Adrenal gland (tissue), 5 donors: Measurements from ENCODE around the gene ENPP6.

Experiments
- POLR2A ChIP-seq, 2 donors: fragments of 450-650 bp; IDR thresholded peaks; one replicate each; pipeline ENCODE4 v1.6.1; 2017; ENCODE audit warnings: antibody characterized with exemption in 2 of 2, mild to moderate bottlenecking in 2 of 2, moderate library complexity in 1 of 2
- TF ChIP-seq, protein P1 (sequence below), 6 experiments: fragments of 450-650 bp in 4 of 6; fragments of 200-600 bp in 2 of 6; sonication (generic) in 1 of 6; IDR thresholded peaks; 1 replicate in 5 of 6; 2 replicates in 1 of 6; pipeline versions ENCODE4 v1.5.1 to v1.8.0; 2016 to 2021; ENCODE audit warnings: antibody characterized with exemption in 6 of 6, mild to moderate bottlenecking in 2 of 6, moderate library complexity in 1 of 6
- donor health status: DM: no; HTN: no; CAD: no.

DNA sequence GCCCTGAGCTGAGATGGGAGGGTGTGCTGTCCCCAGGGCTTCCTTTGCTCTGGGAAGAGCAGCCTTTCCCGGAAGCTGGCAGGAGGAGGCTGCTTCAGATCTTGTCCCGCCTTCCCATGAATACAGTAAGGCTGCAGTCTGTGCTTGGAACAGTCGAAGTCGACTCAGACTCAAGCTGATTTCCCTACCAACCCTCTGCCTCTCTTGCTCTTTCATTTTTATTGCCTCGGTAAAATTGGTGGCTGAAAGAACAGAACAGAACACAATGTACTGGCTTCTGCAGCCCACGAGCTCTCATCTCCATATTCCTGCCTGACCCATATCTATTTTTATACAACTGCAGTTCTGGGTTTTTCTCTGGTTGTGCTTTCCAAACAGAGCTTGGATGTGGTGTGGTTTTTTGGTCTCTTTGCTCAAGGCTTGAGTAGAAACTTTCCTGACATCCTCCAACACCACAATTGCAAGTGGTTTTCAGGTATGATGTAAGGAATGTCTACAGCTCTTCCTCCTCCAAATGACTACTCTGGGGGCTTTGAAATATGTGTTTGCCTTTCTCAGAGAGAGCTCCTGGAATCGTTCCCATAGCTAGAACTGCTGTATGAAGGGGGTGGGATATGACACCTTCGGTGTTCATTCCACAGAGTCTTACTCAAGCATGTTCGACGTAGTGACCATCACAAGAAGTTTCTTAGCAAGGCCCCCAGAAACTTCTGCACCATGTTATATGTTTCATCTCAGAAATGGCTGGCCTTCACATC, 61.3 kb downstream of the ENPP6 start:
- TF ChIP-seq, protein P1, sequence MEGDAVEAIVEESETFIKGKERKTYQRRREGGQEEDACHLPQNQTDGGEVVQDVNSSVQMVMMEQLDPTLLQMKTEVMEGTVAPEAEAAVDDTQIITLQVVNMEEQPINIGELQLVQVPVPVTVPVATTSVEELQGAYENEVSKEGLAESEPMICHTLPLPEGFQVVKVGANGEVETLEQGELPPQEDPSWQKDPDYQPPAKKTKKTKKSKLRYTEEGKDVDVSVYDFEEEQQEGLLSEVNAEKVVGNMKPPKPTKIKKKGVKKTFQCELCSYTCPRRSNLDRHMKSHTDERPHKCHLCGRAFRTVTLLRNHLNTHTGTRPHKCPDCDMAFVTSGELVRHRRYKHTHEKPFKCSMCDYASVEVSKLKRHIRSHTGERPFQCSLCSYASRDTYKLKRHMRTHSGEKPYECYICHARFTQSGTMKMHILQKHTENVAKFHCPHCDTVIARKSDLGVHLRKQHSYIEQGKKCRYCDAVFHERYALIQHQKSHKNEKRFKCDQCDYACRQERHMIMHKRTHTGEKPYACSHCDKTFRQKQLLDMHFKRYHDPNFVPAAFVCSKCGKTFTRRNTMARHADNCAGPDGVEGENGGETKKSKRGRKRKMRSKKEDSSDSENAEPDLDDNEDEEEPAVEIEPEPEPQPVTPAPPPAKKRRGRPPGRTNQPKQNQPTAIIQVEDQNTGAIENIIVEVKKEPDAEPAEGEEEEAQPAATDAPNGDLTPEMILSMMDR (IDR thresholded peaks at IDR 0.05) = no peak
- no peak for TF ChIP-seq POLR2A (IDR thresholded peaks at IDR 0.05)
